Left renal pelvis (tissue), 4 donors: ENCODE measurements around the gene GLRA1. TPM values are rescaled to one million over a fixed set of nuclear protein-coding genes. Genes with fewer than 3 reads are reported as not detected.
"Not testable (repeated sequence)": the region's sequence is repeated elsewhere in the genome, so short reads cannot be mapped to it uniquely, and the experiment has no call there.

ENCODE experiments used
- DNase-seq, 4 donors: peaks; one replicate each; pipeline ENCODE4 v3.0.0-alpha.2; 2013; ENCODE audit warnings: low read depth in 4 of 4, low spot score in 3 of 4
- polyA plus RNA-seq, 4 donors: library from polyadenylated mRNA; unstranded; fragments of 120-200 nt; gene quantifications; one replicate each; pipeline ENCODE4 v1.2.1, GENCODE V29; 2013; ENCODE audit not compliant: insufficient read length in 4 of 4

GLRA1 gene
- polyA plus RNA-seq, 4 donors = not detected

DNA sequence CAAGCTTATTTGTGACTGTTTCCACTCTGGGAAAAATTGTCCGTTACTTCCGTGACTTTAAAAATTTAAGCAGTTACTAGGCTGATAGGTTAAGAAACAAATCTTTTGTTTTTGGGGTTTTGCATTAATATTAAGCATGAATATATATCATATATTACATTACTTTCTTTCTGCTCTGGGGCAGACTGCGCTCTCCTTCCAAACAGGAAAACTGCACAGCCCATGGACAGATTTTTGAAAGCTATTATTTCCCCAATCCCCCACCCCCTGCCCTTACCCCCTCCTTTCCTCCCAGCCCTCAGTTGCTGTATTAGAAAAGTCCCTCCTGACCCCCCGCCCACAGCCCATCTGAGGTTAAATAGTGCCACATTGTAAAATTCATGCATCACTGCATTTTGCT lies 102.5 kb downstream of the GLRA1 start:
- no peak for DNase-seq

DNA sequence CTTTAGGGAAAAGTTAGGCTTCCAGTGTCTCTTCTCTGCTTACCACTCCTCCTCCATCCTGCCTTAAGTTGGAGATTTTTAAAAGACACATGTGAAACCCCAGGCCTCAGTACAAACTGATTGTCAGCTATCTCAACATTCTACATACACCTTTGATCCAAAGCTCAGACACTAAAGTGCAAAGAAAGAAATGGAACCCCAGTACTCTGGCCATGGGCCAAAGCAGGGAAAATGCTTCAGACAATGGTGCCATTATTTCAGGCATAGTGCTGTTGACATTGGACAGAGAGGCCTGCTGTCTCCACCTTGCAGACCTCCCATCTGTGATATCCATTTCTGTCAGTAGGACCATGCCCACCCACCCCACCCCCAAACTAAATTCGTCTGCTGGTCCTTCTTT lies 103.7 kb downstream of the GLRA1 start:
- DNase-seq = no peak

DNA sequence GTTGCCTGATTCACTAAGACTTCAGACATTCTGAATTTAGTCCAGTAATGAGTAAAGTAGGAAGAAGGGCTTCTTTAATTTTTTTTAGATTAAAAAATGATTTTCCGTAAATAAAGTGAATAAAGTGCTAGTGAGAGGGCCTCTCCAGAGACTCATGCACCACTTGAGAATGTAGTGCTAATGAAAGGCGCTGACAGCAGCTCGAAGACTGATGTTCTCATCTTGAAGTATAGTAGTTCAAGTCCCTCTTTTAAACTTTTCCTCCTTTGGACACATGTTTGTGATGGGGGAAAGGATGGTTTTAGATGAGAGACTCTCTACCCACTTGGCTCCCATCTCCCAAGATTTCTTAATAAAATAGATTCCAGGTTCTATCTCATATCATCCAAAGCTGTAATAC lies 104.4 kb downstream of the GLRA1 start:
- DNase-seq = no peak

DNA sequence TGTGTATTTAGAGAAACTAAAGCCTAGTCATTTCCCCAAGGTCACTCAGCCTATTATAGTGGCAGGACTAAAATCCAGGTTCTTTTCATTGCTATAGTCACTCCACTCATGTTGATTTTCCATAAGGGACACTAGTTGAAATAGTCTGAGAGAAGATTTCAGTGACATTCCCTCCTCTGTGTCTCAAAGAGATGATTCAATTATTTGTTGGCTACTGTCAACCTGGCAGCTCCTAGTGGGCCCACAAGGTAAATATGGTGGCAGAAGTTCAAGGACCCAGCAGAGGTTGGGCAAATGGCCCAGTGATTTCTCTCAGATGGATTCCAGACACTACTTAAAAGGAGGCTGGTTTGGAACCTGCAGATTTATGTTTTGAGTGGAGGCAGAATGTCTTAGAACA lies 104.8 kb downstream of the GLRA1 start:
- no peak for DNase-seq

DNA sequence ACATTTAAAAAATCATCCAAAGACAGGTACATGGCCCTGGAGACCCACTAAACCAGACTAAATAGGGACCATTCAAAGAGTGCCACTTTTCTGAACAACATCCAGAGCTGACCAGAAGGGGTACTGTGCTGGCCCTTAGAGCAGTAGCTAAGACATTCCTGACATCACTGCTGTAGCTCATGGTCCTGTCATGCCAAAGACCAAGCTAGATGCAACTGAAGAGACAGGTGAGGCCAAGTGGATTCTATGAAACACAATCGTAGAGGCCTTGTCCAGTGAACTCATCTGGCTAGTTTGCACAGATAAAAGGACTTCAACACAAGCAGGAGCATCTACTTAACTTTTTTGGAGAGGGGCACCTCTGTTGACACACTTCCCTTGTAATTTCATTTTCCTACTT lies 109.6 kb downstream of the GLRA1 start:
- DNase-seq = no peak

DNA sequence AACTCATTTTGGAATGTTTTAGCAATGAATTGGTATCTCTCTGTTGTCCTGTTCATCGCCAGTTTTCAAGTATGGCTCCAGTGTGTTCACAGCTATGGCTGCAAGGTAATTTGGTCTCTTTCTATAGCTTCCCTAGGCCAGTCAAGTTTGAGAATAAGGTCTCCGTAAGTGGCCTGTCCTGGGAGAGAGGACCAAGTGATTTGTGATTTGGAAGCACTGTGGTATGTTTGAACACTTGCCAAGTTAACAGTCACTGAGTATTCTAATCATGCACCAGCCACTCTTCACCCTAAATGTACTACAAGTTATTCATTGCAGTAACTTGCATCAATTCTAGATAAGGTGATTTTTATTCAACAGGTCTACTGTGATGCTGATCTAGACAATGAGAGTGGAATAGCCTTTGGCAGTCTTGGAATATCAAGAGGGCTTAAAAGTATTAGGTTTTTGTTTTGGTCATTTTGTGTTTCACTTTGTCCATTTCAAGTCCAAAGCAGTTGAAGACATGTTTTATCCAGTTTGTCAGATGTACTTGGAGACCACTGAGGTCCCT lies 111.8 kb downstream of the GLRA1 start:
- no peak for DNase-seq

DNA sequence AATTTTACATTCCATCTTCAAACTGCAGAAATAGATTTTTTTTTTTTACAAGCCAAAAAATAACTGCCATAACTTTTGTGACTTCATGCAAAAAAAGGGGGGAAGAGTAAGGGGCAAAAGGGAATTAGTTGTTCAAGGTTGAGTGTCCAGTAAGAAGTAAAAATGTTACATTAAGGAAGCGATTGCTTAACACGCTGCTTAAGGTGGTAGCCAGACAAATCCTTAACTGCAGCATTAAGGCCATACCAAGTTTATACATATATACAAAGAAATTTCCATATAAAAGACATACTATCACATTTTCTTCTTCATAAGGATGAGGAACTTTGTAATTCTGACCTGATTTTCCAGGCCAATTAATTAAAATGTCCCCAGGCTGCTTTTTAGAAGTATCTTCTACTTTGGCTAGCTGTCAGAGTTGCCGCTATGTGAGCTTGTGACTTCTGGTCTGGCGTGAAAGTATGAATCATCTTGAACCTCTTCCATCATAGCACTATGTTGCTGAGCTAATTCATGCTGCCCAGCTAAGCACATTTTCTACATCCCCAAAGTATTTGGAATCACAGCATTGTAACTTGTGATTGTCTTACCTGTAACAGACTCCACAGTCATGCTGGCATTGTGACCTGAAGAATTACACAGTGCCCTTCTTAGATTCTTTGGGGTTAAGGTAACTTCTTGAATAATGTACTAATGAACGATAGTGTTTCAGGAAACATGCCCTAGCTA lies 112.9 kb downstream of the GLRA1 start:
- no peak for DNase-seq

DNA sequence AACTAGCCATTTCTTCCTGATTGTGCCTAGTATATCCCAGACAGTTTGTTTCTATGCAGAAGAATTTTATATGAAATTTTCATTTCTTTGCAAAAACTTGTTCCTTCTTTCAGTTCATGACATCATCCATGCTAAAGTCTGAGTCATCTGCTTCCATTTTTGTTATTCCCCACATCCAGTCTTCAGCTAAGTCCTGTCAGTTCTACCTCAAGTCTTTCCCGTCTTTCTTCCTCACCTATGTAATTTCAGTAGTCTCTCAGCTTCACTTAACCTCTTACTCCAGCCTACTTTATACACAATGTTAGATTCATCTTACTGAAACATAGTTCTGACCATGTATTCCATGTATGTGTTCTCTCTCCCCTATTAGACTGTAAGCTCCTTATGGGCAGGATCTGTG lies 113.8 kb downstream of the GLRA1 start:
- no peak for DNase-seq

DNA sequence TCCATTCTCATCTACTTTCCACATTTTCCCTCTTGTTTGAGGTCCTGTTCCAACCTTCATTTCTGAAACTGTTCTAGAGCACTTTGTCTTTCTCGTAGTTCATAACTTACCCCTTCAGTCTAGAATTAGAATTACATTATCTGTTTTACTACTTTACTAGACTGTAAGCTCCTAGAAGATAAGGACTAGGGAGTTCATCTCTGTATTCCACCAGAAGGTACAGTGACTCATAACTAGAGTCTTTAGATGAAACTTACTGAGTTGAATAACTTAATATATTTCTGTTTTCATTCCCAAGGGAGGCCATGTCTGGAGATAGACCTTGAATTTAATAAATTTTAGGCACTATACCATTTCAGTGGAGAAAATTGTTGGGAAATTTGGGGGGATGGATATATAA lies 114.2 kb downstream of the GLRA1 start:
- no peak for DNase-seq

DNA sequence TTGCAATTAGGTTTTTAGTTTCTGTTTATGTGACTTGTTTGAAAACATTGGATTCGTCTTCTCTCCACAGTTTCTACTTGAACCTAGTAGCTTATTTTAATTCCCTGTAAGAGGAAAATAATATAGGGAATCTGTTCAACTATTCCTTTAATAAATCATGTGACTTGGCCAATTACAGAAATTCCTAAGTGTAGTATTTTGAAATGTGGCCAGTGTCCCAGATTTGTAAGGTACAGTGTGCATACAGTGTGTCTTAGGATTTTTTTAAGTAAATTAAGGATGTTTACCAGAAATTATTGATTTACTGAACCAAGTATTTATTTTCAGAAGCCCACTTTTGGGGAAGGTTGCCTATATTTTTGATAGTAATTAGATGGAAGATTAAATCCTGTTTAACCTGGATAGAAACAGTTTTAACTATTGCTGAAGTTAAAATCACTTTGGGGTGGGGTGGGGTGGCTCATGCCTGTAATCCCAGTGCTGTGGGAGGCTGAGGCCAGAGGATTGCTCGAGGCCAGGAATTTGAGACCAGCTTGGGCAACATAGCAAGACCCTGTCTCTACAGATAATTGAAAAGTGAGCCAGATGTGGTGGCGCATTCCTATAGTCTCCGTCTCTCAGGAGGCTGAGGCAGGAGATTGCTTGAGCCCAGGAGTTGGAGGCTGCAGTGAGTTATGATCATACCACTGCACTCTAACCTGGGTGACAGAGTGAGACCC lies 116.0 kb downstream of the GLRA1 start:
- no peak for DNase-seq

DNA sequence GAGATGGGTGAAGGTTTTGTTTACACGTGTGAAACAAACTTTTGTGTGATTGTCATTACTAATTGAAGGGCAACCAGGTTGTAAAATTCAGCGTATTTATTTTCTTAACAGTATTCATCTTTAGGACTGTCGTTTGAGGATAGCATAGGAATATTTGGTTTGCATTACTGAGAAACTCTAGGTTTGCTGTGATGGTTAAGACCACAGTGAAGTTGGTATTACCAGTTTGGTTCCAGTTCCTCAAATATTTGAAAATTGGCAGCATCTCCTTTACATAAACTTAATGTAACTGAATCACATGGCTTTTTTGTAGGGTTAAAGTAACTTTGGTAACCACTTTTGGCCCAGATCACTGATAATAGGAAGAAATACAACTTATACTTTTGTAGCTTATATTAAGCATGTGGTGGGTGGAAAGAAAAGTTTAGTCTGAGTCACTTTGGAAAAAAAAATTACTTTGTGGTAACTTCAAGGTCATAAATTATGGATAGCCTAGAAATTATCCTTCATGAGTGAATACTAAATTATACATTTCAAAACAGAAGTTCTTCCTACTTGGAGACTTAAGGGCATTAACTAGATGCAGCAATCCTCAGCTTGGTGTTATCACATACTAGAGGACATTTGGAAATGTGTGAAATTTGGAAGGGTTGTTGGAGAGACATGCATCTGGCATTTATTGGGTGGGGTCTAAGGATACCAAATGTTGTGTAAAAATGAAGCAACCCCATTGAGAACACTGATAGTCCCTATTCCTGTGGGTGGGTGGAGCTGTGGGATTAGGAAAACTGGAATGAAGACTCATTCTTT lies 119.0 kb downstream of the GLRA1 start:
- DNase-seq = no peak

DNA sequence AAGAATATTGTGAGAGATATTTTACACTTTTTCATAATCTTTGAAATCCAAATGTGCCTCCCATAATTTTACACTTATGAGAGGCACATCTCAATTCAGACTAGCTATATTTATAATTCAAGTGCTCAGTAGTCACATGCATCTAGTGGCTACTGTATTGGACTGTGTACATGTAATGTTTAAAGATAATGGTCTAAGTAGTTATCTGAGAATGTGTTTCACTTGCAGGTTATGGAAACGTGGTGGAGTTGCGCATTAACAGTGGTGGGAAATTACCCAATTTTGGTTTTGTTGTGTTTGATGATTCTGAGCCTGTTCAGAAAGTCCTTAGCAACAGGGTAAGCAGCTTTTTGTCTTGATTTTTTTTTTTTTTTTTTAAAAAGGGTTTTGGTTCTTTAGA lies 124.1 kb downstream of the GLRA1 start:
- DNase-seq = no peak

DNA sequence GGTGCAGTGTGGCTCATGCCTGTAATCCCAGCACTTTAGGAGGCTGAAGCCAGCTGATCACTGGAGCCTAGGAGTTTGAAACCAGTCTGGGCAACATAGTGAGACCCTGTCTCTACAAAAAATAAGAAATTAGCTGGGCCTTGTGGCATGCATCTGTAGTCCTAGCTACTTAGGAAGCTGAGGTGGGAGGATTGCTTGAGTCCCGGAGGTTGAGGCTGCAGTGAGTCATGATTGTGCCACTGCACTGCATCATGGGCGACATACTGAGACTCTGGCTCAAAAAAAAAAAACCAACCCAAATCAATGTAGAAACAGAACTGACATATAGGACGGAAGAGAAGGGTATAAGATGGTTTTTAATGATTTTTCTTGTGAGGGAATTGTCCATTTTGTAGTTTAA lies 125.2 kb downstream of the GLRA1 start:
- no peak for DNase-seq

DNA sequence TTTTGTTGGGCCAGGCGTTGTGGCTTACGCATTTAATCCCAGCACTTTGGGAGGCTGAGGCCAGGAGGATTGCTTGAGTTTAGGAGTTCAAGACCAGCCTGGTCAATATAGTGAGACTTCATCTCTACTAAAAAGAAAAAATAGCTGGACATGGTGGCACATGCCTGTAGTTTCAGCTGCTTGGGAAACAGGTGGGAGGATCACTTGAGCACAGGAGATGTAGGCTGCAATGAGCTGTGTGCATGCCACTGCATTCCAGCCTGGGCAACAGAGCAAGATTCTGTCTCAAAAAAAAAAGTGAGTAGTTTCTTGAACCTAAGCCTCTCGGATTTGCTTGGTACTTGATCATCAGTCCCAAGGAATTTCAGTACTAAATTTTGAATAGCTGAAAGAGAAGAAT lies 126.0 kb downstream of the GLRA1 start:
- DNase-seq = no peak

DNA sequence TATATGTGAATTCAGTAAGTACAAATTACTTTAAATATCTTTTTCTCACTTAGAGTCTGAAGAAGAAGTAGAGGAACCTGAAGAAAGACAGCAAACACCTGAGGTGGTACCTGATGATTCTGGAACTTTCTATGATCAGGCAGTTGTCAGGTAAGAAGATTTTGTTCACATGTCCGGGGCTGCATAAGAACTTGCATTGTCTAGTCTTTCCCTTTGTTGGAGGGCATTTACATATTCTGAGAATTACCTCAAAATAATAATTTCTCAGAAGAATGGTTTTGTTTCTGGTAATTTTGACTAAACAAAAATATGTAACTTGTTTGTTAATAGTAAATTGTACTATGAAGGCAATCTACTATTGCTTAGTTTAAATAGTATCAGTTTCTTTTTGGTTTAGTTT lies 129.2 kb downstream of the GLRA1 start:
- DNase-seq = no peak

DNA sequence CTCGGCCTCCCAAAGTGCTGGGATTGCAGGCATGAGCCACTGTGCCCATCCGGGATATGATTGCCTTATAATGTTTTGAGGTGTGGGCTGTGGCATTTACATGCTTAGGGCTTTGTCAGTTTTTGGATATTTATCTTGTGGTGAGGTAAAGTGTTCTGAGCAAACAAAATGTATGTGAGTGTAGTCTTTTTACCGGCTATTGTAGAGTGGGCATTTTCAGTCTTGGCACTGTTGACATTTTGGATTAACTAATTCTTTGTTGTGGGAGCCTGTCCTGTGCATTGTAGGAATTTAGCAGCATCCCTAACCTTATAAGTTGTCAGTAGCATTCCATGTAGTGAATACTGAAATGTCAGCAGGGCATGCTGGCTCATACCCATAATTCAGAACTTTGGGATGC lies 131.3 kb downstream of the GLRA1 start:
- no peak for DNase-seq

DNA sequence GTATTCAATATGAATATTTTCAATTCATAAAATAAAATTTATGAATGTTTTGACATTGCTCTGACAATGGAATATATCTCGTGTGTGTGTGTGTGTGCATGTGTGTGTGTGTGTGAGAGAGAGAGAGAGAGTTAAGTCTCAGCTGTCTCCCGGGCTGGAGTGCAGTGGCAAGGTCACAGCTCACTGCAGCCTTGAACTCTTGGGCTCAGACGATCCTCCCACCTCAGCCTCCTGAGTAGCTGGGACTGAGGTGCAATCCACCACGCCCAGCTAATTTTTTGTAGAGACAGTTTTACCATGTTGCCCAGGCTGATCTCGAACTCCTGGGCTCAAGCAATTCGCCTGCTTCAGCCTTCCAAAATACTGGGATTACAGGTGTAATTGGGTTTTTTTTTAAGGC lies 136.8 kb downstream of the GLRA1 start:
- no peak for DNase-seq

DNA sequence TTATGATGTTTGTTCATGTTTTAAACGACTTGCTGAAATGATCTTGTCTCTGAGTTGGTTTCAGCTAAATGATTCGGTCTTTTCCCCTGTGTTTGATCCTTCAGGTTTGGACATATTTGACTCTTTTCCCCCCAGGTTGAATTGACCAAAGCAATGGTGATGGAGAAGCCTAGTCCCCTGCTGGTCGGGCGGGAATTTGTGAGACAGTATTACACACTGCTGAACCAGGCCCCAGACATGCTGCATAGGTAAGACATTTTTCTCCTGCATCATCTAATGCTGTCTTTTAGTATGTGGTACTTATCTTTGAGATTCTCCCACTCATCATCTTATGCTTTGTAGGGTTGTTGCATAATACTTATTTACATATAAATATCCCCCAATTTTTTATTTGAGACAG lies 138.2 kb downstream of the GLRA1 start:
- DNase-seq = no peak

DNA sequence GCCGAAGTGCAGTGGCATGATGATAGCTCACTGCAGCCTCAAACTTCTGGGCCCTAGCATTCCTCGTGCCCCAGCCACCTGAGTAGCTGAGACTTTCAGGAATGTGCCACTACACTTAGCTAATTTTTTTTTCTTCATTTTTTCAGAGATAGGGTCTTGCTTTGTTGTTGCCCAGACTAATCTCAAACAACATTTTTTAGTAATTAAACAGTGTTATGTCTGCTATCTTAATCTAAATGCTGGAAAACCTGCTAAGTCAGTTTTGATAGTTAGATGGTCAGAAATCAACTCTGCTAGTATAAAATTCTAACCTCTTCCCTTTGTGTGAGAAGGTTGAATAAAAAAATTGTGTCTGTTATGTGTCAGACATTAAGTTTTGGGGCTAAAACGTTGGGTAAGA lies 140.5 kb downstream of the GLRA1 start:
- no peak for DNase-seq

DNA sequence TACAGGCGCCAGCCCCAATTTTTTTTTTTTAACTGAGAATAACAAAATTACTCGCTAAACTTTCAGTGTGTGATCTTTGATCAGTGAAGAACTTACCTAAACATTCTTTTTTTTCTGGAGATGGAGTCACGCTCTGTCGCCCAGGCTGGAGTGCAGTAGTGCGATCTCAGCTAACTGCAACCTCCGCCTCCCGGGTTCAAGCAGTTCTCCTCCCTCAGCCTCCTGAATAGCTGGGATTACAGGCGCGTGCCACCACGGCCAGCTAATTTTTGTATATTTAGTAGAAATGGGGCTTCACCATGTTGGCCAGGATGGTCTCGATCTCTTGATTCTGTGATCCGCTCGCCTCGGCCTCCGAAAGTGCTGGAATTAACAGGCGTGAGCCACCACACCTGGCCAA lies 141.0 kb downstream of the GLRA1 start:
- not testable (repeated sequence) for DNase-seq

DNA sequence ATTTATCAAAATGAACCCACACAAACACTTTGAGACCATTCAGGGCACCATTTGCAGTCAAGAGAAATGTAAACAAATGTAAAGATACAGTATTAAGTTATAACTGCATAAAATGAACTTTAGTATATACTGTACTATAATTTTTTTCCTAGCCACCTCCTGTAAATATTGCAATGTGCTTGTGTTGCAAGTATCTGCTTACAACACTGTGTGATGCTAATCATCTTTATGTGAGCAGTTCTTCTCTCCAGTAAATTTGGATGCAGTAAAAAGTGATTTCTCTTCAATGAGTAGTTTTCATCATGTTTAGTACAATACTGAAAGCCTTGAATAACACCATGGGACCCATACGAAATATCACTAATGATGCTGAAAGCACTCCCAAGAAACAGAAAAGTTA lies 143.4 kb downstream of the GLRA1 start:
- no peak for DNase-seq
